Measurements from ENCODE around the gene TMSB4X.
"Not testable (repeated sequence)": the region's sequence is repeated elsewhere in the genome, so short reads cannot be mapped to it uniquely, and the experiment has no call there.

Gene TMSB4X

DNA sequence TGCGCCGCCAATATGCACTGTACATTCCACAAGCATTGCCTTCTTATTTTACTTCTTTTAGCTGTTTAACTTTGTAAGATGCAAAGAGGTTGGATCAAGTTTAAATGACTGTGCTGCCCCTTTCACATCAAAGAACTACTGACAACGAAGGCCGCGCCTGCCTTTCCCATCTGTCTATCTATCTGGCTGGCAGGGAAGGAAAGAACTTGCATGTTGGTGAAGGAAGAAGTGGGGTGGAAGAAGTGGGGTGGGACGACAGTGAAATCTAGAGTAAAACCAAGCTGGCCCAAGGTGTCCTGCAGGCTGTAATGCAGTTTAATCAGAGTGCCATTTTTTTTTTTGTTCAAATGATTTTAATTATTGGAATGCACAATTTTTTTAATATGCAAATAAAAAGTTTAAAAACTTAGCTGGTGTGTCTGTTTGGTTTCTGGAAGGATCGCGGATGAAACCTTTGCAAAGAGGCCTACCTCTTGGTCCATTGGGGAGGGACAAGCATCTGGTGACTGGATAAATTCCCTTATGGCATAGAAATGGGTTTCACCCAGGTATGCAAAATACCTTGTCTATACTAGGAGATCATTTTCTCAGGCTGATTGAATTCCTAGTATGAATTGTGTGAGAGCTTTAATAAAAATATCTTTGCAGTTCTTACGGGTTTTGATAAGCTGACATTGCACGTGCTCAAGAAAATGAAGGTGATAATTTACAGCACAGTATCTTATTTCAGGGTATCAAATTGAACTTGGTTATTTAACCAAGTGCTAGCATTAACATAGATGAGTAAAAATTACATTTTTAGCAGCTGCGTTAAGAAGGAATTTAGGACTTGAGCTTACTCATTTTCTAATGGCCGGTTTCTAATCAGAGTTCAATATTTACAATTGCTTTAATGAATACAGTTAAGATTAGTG lies 2.2 kb downstream of the TMSB4X start:
- DNase-seq: not testable (repeated sequence)

DNA sequence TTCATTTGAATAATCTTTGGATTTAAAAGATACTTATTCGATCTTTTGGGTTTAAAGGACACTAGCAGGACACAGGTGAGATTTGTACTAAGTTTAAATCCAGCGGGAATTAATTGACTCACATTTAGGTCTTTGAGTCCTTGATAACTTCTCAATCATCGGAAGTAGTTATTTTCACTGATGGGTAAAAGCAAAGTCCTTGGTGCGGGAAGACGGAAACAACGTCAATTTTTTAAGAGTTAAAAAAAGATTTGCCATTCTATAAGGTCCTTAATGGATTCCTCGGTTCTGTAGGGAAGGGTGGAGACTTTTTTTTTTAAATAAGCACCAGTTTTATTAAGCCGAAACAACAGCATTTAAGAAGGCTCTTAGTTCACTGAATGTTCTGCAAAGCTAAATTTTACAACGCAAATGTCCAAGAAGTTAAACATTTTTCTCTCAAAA lies 2.9 kb downstream of the TMSB4X start:
- no peak for DNase-seq

DNA sequence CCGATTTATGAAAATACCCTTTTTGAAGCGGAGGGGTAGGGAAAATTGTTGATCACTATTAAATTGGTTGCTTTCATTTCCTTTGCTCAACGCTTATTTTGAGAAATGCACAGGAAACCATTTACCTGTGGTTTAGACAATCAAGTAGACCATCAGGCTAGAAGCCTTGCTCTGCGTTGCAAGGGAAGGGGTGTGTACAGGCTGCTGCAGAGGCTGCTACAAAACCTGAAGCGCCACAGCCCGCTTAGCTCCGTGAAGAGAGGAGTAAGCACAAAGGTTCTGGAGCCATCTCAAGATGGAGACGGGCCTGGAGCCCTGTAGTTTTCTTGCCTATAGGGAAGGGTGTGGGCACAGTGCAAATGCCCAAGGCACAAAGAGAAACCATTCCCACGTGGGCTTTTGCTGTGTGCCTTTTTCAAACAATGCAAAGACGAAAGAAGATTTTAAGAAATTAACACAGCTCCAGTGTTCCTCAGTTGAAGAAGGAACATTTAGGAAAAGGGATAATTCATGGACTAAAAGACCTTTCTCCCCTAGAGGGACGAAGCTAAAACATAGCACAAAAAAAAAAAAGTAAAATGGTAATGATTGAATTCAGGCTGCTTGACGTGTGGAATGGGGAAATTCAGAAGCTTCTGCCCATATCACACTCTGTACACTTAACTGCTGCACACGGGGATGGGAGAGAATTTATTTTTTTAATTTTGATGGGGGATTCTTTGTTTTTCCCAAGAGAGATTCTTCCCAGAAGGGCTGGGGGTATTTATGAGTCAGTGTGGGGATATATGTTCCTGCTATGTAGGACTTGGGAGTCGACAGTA lies 3.5 kb downstream of the TMSB4X start:
- peak; percentile 70 to 73 for DNase-seq

DNA sequence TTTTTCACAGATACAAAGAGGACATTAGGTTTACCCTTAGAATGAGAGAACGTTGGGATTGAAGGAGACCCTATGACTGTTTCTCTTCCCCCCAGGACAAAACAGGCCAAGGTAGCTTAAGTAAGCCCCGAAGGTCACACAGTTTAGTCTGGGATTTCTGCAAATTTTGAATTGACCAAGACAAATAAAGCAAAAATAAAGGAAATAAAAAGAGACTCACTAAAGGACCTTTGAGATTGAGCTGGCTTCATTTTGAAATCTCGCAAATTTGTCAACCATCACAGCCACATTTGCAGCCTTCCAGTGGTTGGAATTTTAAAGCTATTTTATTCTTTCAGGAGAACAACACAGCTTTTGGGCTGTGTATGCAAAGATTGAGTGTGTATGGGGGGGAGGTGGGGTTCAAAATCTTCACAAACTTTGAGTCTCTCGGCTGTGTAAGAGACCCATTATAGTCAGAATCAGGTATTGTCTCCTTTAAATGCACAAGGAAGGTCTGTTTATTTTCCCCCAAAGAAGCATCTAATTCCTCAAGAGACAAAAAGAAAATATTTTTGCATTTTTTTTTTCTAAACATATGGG lies 4.2 kb downstream of the TMSB4X start:
- no peak for DNase-seq

DNA sequence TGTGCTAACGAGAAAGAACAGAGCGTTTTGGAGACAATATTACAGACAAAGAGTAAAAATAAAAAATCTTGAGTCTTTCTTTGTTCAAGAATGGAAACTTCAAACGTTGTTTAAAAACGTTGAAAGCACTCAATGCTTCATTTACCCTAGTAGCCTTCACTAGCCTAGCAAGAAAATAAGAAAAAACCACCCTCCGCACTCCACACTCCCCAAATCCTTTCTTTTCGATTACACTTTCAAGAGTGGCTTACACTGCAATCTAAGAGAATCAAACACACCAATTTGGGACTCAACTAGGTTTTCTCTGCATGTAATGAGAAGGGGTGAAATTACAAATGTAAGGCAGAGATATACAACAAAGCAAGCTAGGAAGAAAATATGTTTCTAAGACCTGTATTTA lies 4.7 kb downstream of the TMSB4X start:
- DNase-seq: no peak

DNA sequence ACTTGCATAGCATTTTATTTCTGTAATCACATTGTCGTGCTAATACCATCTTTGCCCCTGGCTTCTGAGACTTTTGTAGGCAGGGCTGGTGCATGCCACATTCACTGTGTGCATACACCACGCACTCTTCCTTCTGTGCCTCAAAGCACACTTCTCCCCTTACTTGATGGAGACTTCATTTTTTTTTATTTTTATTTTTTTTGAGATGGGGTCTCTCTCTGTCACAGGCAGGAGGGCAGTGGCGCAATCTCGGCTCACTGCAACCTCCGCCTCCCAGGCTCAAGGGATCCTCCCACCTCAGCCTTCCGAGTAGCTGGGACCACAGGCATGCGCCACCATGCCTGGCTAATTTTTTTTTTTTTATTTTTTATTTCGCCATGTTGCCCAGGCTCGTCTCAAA lies 5.1 kb downstream of the TMSB4X start:
- DNase-seq: not testable (repeated sequence)

DNA sequence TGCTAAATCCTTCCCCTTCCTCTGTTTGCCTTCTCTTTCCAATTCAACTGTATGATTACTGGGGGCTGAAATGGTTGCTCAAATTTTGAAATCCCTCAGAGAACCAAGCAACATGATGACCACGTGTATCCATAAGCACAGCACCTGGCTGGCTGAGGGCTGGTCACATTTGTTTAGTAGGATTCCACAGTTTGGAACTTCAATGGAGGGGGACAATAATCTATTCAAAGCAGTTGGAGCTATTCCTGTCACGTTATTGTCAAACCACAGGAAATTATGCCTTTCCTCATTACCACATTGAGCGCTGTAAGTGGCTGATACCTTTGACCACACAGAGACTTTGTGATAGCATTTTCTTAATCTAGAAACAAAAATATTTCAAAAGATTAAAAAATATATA lies 7.0 kb downstream of the TMSB4X start:
- no peak for DNase-seq

DNA sequence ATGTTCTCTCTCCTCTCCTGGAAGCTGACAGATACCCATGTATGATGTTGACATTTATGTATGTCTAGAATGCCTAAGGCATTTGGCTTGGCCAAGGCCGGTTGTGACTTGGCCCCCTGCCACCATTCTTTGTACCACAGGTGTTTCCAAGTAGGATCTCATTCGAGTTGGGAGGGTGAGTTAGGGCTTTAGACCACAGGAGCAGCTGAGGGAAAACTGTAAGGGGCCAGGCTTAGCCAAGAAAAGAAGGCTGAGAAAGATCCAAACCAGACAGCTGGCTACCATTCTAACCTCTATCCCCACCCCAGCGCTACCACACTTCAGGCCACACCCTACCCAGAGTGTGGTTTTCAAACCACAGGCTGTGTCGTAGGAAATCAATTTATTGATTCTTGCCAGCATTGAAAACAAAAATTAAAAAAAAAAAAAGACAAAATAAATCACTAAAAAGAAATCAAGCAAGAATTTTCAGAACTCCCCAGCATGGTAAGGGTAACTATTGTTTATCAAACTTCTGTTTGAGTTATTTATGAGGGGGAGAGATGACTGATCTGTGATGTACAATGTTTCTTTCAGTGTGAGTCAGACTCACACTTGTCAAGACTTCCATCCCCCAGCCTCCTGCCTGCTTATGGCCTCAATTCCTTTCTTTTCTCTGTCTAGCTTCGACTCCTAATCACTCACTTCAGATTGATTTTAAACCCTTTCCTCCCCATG lies 9.9 kb downstream of the TMSB4X start:
- peak; percentile 72 to 74 for DNase-seq

DNA sequence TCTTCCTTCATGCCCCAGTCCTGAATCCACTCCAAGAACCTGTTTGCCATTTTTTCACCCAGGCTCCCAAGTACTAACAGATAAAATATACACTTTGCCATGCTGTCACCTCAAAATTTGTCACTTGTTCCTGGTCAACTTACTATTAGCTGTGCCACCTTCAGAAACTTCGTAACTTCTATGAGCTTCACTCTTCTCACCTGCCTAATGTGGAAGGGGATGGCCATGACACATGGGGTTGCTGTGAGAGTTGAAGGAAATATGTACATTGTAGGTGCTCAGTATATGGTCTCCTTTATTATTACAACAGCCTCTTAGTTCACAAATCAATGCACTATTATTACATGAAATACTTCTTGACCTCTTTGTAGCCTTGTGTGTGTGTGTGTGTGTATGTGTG lies 10.4 kb downstream of the TMSB4X start:
- DNase-seq: no peak

DNA sequence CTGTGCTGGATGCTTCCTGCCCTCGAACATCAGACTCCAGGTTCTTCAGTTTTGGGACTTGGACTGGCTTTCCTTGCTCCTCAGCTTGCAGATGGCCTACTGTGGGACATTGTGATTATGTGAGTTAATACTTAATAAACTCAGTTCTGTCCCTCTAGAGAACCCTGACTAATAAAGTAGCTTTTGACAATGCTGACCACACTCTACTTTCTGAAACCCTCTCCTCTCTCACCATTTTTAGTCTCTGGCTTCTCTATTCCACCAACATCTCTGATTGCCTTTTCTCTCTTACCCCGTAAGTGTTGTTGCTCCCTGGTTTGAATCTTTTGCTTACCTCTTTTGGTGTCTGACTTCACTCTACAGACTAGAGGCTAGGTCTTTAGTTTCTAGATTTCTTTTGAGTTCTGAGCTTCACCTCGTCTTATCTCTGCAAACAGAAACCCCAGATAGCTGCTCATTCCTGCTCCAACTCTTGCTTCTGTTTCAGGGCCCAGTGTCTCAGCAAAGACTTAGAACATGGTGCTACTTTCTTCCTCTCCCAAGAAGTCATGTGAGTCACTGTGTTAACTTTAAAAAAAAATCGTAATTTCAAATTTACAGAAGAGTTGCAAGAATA lies 11.4 kb downstream of the TMSB4X start:
- DNase-seq: no peak

DNA sequence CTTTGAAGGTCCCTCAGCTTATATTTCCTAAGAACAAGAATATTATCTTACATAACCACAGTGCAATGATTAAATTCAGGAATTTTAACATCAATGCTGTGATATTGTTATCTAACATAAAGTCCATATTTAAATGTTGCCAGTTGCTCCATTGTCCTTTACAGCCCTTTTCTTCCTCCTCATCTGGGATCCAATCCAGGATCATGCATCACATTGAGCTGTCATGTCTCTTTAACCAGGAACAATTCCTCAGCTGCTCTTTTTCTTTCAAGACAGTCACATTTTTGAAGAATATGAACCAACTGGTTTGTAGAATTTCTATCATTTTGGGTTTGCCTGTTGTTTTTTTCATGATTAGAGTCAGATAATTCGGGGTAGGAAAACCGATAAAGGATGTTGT lies 12.0 kb downstream of the TMSB4X start:
- no peak for DNase-seq

DNA sequence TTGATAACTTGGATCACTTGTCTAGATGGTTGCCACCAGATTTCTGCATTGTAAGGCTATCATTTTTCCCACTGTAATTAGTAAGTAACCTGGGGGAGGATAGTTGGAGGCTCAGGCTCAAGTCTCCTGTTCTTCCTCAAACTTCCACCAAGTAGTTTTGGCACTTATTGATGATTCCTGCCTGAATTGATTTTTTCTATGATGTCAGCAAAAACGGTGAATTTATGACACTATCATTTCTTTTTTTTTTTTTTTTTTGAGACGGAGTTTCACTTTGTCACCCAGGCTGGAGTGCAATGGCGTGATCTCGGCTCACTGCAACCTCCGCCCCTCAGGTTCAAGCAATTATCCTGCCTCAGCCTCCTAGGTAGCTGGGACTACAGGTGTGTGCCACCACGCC lies 12.4 kb downstream of the TMSB4X start:
- DNase-seq: no peak

DNA sequence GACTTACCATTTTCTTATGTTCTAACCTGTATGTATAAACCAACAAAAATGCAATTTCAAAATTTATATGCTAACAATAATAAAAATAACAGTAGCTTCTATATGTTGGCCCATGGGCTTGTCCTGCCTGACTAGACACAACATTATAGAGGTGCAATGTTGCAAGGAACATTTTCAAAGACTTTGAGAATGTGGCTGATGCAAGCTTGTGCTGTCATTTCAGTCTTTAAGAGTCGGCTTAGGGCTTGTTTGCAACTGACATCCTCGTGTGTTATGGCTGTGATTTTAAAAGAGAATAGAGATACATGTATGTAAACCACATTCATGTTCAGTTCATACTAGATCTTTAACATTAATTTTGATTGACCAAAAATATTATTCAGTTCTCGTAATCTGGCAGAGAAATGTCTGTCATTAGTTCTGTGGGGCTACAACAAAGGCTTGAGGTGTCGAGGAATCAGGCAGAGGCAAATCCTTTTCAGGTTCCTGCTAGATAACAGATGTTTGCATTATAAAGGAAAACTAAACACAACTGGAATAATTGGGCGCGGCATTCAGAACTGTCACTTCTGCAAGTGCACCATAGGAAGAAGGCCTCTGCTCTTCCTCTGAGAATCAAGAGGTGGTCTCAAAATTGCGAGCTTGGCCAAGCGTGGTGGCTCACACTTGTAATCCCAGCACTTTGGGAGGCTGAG lies 13.1 kb downstream of the TMSB4X start:
- no peak for DNase-seq

DNA sequence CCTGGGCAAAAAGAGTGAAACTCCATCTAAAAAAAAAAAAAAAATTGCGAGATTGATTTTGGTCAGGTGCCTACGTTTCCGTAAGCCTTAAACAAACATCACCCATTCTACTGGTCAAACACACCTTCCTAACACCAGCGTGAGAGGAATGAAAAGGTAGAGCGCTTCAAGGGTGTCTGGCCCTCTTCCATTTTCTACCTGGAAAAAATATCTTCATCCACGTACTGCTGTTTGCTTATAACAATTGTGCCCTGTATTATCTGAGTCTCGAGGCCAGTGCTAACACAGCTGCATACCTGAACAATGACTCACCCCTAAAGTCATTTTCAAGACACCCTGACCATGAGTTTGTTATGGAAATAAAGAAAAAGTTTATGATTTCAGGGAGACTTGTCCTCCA lies 13.9 kb downstream of the TMSB4X start:
- DNase-seq: no peak

DNA sequence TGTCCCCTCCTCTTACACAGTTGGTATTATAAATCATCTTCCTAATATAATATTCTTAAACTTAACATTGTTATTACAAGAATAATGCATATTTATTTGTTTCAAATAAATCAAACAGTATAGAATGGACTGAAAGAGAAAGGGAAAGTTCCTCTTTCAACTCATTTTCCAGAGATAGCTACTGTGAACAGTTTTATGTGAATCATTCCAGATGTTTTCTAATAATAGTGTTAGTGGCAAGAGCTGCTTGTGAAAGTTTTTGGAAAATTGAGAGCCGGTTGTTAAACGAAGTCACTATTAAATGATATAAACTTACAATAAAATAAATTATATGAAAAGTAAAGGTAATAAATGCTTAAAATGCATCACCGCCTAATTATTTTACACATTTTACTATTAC lies 14.6 kb downstream of the TMSB4X start:
- DNase-seq: no peak

DNA sequence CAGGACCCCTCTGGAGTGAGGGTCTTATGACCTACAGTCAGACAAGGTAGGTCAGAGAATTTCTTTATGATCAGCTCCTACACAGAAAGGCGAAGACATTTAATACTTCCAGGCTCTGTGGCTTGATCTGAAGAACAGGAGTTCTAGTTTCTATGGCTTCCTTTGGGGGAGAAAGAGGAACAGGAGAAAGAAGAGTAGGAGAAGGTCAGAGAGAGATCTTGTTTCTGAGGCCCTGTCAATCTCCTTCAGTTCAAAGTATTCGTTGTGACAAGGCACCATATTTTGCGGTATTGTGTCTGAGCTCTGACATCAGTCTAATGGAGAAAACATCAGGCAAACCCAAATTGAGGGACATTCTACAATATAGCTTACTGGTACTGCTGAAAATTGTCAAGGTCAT lies 16.7 kb downstream of the TMSB4X start:
- no peak for DNase-seq

DNA sequence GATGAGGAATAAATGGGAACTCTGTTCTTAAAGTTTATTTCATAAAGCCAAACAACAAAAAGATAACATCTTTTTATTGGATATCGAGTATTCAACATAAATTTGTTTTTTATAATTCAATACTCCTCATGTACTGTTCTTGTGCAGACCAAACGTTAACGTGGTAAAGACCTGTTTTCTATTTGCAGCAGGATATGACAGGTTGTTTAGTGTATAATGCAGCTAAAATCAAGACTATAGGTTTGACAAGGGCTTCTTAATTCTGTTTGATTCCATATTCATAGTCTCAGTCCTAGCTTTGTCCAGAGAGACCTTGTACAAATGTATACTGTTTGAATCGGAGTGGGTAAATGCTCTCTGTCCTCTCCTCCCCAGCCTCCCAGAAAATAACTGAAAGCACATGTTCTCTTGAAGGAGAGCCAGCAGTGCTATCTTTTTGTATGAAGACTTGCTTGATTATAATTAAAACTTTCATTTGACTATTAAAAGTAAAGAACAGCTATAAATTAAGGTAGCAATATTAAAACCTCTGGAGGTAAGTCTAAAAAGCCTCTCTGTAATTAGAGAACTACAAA lies 17.7 kb downstream of the TMSB4X start:
- DNase-seq: no peak

DNA sequence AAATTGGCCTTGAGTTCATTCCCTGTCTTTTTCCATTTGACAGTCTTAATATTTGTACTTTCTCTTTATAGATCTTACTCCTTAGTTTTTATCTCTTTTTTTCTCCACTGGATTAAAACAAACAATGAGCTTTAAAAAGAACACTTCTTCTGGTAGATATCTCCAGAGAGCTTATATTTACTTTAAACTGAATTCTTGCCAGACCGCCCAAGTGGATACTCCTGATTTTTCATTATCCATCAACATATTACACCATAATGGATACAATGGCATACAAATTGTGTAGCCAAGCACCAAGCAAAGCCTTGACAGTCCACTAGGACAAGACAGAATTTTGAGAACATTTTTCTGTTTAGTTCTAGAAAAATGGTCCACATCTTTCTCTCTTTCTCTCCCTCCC lies 18.9 kb downstream of the TMSB4X start:
- no peak for DNase-seq

DNA sequence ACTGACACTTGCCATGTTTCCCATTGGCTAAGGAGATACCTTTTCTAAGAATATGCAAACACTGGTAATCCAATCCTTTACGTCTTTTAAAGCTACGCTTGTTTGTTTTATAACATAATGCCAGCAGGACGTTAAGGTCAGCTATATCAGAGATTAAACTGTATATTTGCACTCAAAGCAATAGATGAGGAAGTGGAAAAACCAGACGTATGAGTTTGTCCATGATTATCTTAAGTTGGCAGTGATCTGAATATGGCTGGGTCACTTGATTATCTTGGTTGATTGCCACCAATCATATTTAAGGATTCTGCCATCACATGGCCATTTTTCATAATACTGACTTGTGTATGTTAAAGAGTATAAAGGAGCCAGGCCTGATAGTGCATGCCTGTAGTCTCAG lies 19.4 kb downstream of the TMSB4X start:
- DNase-seq: no peak

DNA sequence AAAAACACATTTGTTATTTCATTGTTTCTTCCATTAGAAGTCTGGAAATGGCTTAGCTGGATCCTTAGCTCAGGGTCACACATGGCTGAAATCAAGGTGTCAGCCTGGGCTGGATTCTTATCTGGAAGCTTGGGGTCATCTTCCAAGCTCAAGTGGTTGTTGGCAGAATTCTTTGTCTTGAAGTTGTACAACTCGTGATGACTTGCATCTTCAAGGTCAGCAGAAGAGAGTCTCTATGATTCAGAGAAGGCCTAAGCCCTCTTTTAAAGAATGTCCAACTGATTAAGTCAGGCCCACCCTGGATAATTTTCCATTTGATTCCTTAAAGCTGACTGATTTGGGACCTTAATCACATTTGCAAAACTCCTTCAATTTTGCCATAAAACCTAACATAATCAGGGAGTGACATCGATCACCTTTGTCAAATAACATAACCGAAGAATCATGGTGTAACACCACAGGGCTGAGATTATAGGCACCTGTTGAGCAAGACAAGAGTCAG lies 22.1 kb downstream of the TMSB4X start:
- no peak for DNase-seq

All from activated T-cell treated with anti-CD3 and anti-CD28 coated beads, Interleukin-2, amount 50 U/mL, for 48 hours (primary cell).